Activated CD4-positive, alpha-beta memory T cell treated with anti-CD3 and anti-CD28 coated beads, Interleukin-2, amount 10 ng/mL, durations not matched to agents 7 days and 5 days (primary cell): ENCODE measurements around the gene MND1. TPM values are rescaled to one million over a fixed set of nuclear protein-coding genes. Genes with fewer than 3 reads are reported as not detected.
"Not testable (repeated sequence)": the region's sequence is repeated elsewhere in the genome, so short reads cannot be mapped to it uniquely, and the experiment has no call there.

Experiments used
- CTCF ChIA-PET: fragments of 350-600 bp; sonication (Branson Sonifier 250); formaldehyde crosslinking; loops from one replicate; lab custom pipeline; 2021; ENCODE audit warnings: antibody characterized with exemption, inconsistent platforms; lab: Charles Lee
- POLR2A ChIA-PET: fragments of 350-600 bp; sonication (Branson Sonifier 250); formaldehyde crosslinking; loops from one replicate; lab custom pipeline; 2021; ENCODE audit warnings: antibody characterized with exemption; lab: Charles Lee
- DNase-seq: peaks from one replicate; pipeline ENCODE4 v3.0.0-alpha.2; 2020
- H3K27ac Mint-ChIP-seq: one replicate; pipeline ENCODE4 v1.8.0; 2021; ENCODE audit warnings: mild to moderate bottlenecking, mixed read lengths
- H3K27me3 Mint-ChIP-seq: one replicate; pipeline ENCODE4 v1.8.0; 2021; ENCODE audit warnings: mixed read lengths
- H3K36me3 Mint-ChIP-seq: one replicate; pipeline ENCODE4 v1.8.0; 2021; ENCODE audit warnings: low read depth, mixed read lengths
- H3K4me1 Mint-ChIP-seq: one replicate; pipeline ENCODE4 v1.8.0; 2021; ENCODE audit warnings: mixed read lengths
- H3K4me3 Mint-ChIP-seq: one replicate; pipeline ENCODE4 v1.8.0; 2021; ENCODE audit warnings: mild to moderate bottlenecking, mixed read lengths
- H3K9me3 Mint-ChIP-seq: one replicate; pipeline ENCODE4 v1.8.0; 2021; ENCODE audit warnings: mixed read lengths
- total RNA-seq, 2 experiments: library from RNA; stranded (reverse); gene quantifications; one replicate each; pipeline ENCODE4 v1.2.3, GENCODE V29; 2021

MND1 gene
- total RNA-seq, 2 experiments from 2014 or later: 20.8 to 21.7 TPM

DNA sequence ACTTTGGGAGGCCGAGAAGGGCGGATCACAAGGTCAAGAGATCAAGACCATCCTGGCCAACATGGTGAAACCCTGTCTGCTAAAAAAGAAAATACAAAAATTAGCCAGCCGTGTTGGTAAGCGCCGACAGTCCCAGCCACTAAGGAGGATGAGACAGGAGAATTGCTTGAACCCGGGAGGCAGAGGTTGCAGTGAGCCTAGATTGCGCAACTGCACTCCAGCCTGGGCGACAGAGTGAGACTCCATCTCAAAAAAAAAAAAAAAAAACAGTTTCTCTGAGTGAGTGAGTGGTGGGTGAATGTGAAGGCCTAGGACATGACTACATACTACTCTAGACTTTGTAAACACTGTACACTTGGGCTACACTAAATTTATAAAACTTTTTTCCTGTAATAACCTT, 72.0 kb downstream of the MND1 start:
- H3K27me3 Mint-ChIP-seq, POLR2A ChIA-PET, H3K9me3 Mint-ChIP-seq, DNase-seq, H3K4me1 Mint-ChIP-seq, H3K36me3 Mint-ChIP-seq, H3K4me3 Mint-ChIP-seq, H3K27ac Mint-ChIP-seq: not testable (repeated sequence)
- CTCF ChIA-PET: interaction anchor here (0.5 to 1.5 kb wide), 5 partner anchors 17 to 355 kb away, joined by 3 to 5 read pairs (median 4); no protein-coding TSS in a partner anchor

DNA sequence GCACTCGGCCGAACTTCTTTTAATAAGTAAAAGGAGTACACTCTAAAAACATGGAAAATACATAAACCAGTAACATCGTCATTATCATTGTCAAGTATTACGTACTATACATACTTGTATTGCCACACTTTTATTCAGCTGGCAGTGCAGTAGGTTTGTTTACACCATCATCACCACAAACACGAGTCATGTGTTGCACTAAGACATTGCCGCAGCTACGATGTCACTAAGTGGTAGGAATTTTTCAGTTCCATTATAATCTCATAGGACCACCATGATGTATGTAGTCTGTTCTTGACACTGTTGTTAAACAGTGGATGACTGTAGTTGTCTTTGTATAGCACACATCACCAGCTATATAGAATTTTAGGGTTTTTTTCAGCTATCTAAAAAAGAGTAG, 73.6 kb downstream of the MND1 start:
- ChIA-PET POLR2A (no interaction called here), CTCF (interaction anchor here (1.5 kb wide), 2 partner anchors 15 to 156 kb away, joined by 4 to 5 read pairs; no protein-coding TSS in a partner anchor)
- Mint-ChIP-seq H3K9me3 (no peaks in the 10 kb centered on the region), H3K36me3 (no peaks in the 10 kb centered on the region), H3K27ac (no peak overlapping the region), H3K27me3 (no peaks in the 10 kb centered on the region), H3K4me3 (no peak overlapping the region), H3K4me1 (peaks cover 22% of the 10 kb centered on the region)
- DNase-seq: no peak

DNA sequence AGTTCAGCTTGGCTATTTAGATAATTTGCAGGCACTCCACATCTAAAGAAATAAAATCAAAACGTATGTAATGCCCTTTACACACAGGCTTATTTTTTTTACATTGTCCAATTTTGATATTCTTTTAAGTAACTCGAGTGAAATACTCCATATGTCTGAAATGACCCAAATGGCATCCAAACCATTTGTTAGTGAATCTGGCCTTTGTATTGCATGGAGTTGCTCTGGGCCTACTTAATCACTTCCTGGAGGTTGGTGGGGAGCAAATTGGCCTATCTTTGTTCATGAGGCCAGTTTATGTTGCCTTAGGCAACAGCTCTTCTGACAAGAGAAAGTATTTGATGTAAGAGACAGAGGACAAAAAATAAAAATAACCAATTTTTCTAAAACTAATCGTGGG, 74.1 kb downstream of the MND1 start:
- no peak for DNase-seq
- Mint-ChIP-seq H3K36me3 (no peaks in the 10 kb centered on the region), H3K27me3 (no peaks in the 10 kb centered on the region), H3K9me3 (no peaks in the 10 kb centered on the region), H3K27ac (no peak overlapping the region), H3K4me1 (peaks cover 22% of the 10 kb centered on the region), H3K4me3 (no peak overlapping the region)
- ChIA-PET POLR2A (no interaction called here), CTCF (interaction anchor here (1.2 kb wide), 1 partner anchor 155 kb away, joined by 3 read pairs; no protein-coding TSS in a partner anchor)

DNA sequence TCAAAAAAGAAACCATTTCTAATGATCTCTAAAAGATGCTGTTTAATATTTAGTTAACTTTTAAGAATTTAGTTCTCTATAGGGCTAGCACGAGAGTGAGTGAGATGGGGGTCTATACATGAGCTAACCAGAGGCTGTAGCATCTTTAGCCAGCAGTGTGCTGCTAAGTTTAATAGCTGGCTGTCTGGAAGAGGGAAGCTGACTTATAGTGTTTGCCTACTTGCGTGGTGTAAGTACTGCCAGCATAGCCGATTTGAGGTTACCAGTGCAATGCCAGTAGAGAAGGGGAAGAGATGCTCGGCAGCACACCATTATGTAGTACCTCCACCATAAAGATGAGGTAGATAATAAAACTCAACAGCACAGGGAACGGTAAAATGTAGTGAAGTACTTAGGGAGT, 74.5 kb downstream of the MND1 start:
- no peak overlapping the region for H3K4me3 Mint-ChIP-seq
- ChIA-PET POLR2A (no interaction called here), CTCF (interaction anchor here (1.2 kb wide), 1 partner anchor 155 kb away, joined by 3 read pairs; no protein-coding TSS in a partner anchor)
- H3K4me1 Mint-ChIP-seq: peaks cover 22% of the 10 kb centered on the region
- DNase-seq: no peak
- H3K9me3 Mint-ChIP-seq: no peaks in the 10 kb centered on the region
- H3K27ac Mint-ChIP-seq: no peak overlapping the region
- H3K36me3 Mint-ChIP-seq: no peaks in the 10 kb centered on the region
- H3K27me3 Mint-ChIP-seq: no peaks in the 10 kb centered on the region

DNA sequence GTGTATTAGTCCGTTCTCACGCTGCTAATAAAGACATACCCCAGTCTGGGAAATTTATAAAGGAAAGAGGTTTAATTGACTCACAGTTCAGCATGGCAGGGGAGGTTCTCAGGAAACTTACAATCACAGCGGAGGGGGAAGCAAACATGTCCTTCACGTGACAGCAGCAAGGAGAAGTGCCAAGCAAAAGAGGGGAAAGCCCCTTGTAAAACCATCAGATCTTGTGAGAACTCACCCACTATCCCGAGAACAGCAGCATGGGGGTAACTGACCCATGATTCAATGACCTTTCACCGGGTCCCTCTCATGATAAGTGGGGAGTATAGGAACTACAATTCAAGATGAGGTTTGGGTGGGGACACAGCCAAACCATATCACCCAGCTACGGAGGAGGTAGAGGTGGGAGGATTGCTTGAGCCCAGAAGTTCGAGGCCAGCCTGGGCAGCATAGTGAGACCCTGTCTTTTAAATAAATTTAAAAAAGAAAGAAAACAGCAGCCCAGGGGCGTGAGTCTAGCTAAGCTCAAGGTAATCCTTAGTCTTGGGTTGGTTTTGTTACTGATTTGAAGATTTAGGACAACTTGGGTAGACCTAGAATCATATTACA, 75.3 kb downstream of the MND1 start:
- H3K4me3 Mint-ChIP-seq: no peak overlapping the region
- no peak for DNase-seq
- H3K36me3 Mint-ChIP-seq: no peaks in the 10 kb centered on the region
- no peaks in the 10 kb centered on the region for H3K27me3 Mint-ChIP-seq
- H3K9me3 Mint-ChIP-seq: no peaks in the 10 kb centered on the region
- ChIA-PET CTCF (interaction anchor here (1.2 kb wide), 1 partner anchor 154 kb away, joined by 3 read pairs; no protein-coding TSS in a partner anchor), POLR2A (no interaction called here)
- peaks cover 22% of the 10 kb centered on the region for H3K4me1 Mint-ChIP-seq
- no peak overlapping the region for H3K27ac Mint-ChIP-seq

DNA sequence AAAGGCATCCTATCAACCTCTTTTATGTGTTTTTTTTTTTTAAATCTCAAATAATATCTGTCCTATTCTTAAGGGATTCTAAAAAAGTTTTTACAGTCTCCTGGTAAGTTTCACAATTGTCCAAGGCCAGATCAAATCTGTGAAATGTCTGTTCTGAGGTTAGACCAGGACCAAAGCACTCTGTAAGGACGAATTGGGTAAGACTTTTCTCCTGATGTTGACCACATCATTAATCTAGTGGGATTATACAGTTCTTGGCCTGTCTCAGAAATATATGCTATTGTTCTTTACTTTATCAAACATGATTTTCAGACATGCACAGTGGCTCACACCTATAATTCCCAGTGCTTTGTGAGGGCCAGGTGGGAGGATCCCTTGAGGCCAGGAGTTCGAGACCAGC, 75.9 kb downstream of the MND1 start:
- no peaks in the 10 kb centered on the region for H3K9me3 Mint-ChIP-seq
- no peaks in the 10 kb centered on the region for H3K27me3 Mint-ChIP-seq
- CTCF ChIA-PET: no interaction called here
- peaks cover 22% of the 10 kb centered on the region for H3K4me1 Mint-ChIP-seq
- no peak overlapping the region for H3K4me3 Mint-ChIP-seq
- H3K27ac Mint-ChIP-seq: no peak overlapping the region
- POLR2A ChIA-PET: no interaction called here
- no peak for DNase-seq
- no peaks in the 10 kb centered on the region for H3K36me3 Mint-ChIP-seq

DNA sequence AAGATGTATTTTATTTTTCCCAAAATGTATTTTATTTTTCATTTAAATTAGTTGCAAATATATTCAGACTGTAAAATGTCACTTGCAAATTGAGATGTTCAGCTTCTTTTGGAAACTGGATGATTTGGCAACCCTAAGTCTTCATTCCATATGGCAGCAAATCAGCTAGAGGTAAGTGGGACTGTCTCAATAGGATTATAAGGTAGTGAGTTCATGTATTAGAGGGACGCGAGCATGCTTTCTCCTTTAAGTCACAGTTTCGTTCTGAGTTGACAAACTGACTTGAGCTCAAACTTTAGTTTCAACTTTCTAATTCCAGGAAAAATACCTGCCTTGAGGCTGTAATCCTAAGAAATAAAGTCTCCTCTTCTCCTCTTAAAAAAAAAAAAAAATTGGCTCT, 77.5 kb downstream of the MND1 start:
- Mint-ChIP-seq H3K36me3 (peaks cover 2% of the 10 kb centered on the region), H3K9me3 (no peaks in the 10 kb centered on the region), H3K27ac (no peak overlapping the region), H3K27me3 (no peaks in the 10 kb centered on the region), H3K4me1 (peaks cover 34% of the 10 kb centered on the region), H3K4me3 (no peak overlapping the region)
- no peak for DNase-seq
- ChIA-PET POLR2A (interaction anchor here (0.9 to 1.3 kb wide), 3 partner anchors 11 to 77 kb away, joined by 3 to 4 read pairs (median 3); partner anchors contain the start of gene MND1), CTCF (interaction anchor here (0.6 to 1.7 kb wide), 3 partner anchors 76 to 294 kb away, joined by 3 to 5 read pairs (median 3); no protein-coding TSS in a partner anchor)

DNA sequence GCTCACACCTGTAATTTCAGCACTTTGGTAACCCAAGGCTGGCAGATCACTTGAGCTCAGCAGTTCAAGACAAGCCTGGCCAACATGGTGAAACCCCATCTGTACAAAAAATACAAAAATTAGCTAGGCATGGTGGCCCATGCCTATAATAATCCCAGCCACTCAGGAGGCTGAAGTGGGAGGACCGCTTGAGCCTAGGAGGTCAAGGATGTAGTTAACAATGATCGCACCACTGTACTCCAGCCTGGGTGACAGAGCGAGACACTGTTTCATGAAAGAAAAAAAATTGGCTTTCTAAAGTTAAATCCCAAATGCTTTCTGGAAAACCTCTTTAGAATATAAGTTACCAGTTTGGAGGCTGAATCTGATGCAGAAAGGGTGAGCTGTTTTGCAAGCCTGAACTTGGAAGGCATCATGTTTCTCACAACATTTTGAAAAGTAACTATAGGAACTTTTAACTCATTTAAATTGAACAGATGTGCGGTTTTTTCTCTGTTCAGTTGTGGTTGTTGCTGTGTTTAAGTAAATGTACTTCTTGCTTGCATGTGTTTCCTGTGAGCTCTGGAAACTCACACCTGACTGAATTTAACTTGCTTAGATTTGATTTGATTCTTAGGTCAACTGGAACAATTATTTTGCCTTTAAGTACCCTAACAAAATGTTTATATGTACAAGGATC, 81.9 kb downstream of the MND1 start:
- CTCF ChIA-PET: interaction anchor here (0.7 to 1.9 kb wide), 5 partner anchors 12 to 343 kb away, joined by 3 to 9 read pairs (median 3); no protein-coding TSS in a partner anchor
- H3K36me3 Mint-ChIP-seq: peaks cover 2% of the 10 kb centered on the region
- POLR2A ChIA-PET: interaction anchor here (1.5 to 1.8 kb wide), 2 partner anchors 39 to 71 kb away, joined by 4 to 6 read pairs; partner anchors contain the start of gene TMEM131L
- no peaks in the 10 kb centered on the region for H3K27me3 Mint-ChIP-seq
- H3K27ac Mint-ChIP-seq: peak overlapping the region; percentile 49
- DNase-seq: no peak
- H3K4me1 Mint-ChIP-seq: peaks cover 46% of the 10 kb centered on the region
- no peak overlapping the region for H3K4me3 Mint-ChIP-seq
- no peaks in the 10 kb centered on the region for H3K9me3 Mint-ChIP-seq

DNA sequence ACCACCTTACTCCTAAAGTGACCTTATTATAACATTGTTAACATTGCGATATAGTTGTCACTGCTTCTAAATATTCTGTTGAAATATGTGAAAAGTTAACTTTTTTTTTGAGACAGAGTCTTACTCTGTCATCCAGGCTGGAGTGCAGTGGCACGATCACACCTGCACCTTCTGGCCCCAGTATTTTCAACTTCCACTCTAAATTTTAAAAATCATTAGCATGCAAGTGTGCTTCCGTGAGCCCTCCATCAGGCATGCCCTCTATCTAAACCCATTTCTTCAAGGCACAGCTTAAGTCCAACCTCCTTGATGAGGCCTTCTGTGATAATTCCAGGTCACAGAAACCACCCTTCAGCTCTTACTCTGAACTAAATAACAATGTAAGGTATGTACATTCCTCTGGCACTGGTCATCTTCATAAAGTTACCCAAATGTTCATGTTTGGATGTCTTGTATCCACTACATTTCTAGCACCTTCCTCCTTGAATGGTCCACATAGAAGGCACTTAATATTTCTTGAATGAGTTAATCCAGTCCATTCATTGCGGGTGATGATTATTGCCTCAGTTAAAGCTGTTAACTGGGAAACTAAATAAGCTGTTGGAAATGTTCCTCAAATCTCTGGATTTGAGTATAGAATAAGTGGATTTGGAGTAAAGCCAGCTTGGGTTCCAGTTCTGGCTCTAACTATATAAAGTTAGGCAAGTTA, 83.0 kb downstream of the MND1 start:
- Mint-ChIP-seq H3K36me3 (peaks cover 2% of the 10 kb centered on the region), H3K4me3 (no peak overlapping the region), H3K27me3 (no peaks in the 10 kb centered on the region), H3K4me1 (peaks cover 42% of the 10 kb centered on the region), H3K9me3 (no peaks in the 10 kb centered on the region), H3K27ac (no peak overlapping the region)
- DNase-seq: no peak
- CTCF ChIA-PET: interaction anchor here (0.6 to 1.9 kb wide), 5 partner anchors 10 to 217 kb away, joined by 3 to 9 read pairs (median 3); no protein-coding TSS in a partner anchor
- POLR2A ChIA-PET: interaction anchor here (1.8 kb wide), 1 partner anchor 70 kb away, joined by 6 read pairs; no protein-coding TSS in a partner anchor

DNA sequence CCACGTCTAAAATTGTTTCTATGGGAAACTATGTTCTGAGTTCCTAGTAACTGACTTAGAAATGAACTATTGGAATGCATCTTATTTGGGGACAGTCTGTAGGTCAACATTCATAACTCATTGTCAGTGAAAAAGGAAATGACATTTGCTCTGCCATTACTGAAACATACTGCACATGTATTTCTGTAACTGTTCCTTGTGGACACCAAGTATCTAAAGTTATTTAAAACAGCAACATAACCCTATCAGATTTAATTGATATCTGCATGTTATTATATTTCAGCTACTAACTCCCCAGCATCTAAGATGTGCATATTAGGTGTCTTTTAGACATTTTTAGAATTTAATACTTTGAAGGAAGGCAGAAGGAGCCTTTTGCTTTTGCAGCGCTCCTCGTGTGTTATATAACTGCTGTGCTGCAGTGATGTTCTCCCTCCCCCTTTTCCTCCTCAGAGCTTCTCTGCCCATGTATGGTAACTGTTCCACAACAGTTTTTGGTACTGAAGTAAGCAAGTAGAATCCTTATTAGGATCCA, 84.5 kb downstream of the MND1 start:
- CTCF ChIA-PET: interaction anchor here (1.1 to 1.4 kb wide), 2 partner anchors 38 to 145 kb away, joined by 6 read pairs; partner anchors contain the start of gene TMEM131L
- H3K4me1 Mint-ChIP-seq: peaks cover 50% of the 10 kb centered on the region
- no peak overlapping the region for H3K27ac Mint-ChIP-seq
- DNase-seq: no peak
- peaks cover 3% of the 10 kb centered on the region for H3K27me3 Mint-ChIP-seq
- H3K4me3 Mint-ChIP-seq: no peak overlapping the region
- POLR2A ChIA-PET: interaction anchor here (1.9 kb wide), 1 partner anchor 37 kb away, joined by 6 read pairs; the partner anchor contains the start of gene TMEM131L
- peaks cover 4% of the 10 kb centered on the region for H3K36me3 Mint-ChIP-seq
- H3K9me3 Mint-ChIP-seq: no peaks in the 10 kb centered on the region

DNA sequence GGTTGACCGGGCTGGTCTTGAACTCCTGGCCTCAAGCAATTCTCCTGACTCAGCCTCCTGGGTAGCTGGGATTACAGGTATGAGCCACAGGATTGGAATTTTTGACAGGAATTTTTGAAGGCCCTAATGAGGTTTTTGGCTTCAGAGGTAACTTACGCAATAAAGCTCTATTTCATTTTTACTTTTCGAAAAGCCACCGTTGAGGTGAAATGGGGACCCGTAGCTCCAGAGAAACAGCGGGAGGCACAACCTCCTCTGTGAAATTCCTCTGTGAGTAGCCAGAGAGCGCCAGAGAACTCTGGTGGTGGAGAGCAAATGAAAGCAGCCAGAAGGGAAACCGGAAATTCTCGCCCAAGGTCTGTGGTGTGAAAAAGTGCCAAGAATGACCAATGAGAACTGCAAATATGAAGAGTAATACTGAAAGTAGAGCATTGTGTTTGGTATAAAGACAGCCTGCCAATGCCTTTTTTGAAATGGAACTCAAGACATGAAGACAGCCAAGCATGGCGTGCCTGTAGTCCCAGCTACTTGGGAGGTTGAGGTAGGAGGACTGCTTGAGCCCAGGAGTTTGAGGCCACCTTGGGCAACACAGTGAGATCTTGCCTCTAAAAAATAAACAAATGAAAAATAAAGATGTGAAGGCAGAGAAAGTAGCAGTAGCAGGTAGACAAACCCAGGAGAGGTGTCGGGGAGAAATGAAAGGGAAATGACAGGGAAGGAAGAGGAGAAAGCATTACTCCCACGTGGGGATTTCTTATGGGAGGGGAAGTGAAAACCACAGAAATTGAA, 88.7 kb downstream of the MND1 start:
- peaks cover 3% of the 10 kb centered on the region for H3K36me3 Mint-ChIP-seq
- peak overlapping the region; percentile 78 for H3K4me3 Mint-ChIP-seq
- no peaks in the 10 kb centered on the region for H3K9me3 Mint-ChIP-seq
- CTCF ChIA-PET: interaction anchor here (0.6 to 4.0 kb wide), 36 partner anchors 9 to 317 kb away, joined by 3 to 56 read pairs (median 4); partner anchors contain the start of genes MND1 and TMEM131L
- peak overlapping the region; percentile 90 for H3K27ac Mint-ChIP-seq
- peaks cover 44% of the 10 kb centered on the region for H3K4me1 Mint-ChIP-seq
- H3K27me3 Mint-ChIP-seq: peaks cover 3% of the 10 kb centered on the region
- peak; percentile 86 for DNase-seq
- POLR2A ChIA-PET: interaction anchor here (0.7 to 3.5 kb wide), 15 partner anchors 11 to 218 kb away, joined by 3 to 38 read pairs (median 5); partner anchors contain the start of genes MND1 and TMEM131L
